ENCODE measurements around the gene NCLN. TPM values are rescaled to one million over a fixed set of nuclear protein-coding genes. Genes with fewer than 3 reads are reported as not detected.
"Not testable (repeated sequence)": the region's sequence is repeated elsewhere in the genome, so short reads cannot be mapped to it uniquely, and the experiment has no call there.

Gene NCLN
- total RNA-seq, 2 donors from 2014 or later: 77.3 to 113 TPM

DNA sequence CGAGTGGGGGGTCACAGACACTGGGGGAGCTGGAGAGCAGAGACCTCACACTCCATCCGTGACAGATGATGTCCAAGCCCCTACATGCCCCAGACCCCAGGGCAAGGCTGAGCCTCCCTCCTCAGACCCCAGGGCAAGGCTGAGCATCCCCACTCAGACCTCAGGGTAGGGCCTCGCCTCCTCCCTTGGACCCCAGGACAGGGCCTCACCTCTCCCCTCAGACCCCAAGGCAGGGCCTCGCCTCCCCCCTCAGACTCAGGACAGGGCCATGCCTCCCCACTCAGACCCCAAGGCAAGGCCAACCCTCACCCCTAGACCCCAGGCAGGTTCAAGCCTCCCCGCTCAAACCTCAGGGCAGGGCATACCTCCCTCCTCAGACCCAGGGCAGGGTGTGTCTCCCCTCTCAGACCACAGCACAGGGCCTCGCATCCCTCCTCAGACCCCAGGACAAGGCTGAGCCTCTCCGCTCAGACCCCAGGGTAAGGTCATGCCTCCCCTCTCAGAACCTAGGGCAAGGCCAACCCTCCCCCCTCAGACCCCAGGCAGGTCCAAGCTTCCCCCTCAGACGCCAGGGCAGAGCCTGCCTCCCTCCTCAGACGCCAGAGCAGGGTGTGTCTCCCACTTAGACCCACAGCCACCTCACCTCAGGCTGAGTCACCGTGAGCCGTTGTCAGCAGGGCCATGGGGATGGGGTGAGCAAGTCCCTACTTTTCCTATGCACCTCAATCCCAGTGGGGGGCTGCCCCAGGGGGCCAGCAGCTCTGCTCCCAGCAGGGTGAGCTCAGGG lies 8.8 kb upstream of the NCLN start:
- intact Hi-C loops (cut with DNase I, micrococcal nuclease): no loop called here

DNA sequence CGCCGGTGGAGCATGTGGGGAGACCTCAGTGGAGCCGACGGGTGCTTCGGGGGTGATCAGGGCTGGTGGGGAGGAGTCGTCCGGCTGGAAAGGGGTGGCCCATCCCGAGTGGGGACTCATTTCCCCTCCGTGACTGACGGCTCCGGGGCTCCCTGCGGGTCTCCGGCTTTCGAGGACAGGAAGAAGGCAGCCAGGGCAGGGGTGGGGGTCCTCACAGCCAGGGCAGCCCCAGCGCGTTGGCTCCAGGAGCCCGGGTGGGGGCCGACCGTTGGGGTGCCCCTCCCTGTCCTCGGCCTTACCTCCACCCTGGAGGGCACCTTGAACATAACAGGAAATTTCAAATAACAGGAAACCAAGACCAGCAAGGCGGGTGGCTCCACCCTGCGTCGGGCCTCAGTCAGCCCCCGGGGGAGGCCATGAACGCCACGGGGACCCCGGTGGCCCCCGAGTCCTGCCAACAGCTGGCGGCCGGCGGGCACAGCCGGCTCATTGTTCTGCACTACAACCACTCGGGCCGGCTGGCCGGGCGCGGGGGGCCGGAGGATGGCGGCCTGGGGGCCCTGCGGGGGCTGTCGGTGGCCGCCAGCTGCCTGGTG lies 7.3 kb upstream of the NCLN start, which contains the start of gene S1PR4:
Gene S1PR4, plus strand, starts transcription at position 393 of the 596 bp plus-strand sequence. Its CDS starts 24 bp downstream, at position 417.
- DNase-seq: no peak
- ATAC-seq: no peak
- intact Hi-C loops (cut with DNase I, micrococcal nuclease): no loop called here

More for the DNA sequence above, 8.8 kb upstream of the NCLN start:
- ATAC-seq (peak; percentile 83), DNase-seq (peak in 1 of 2 donors; percentile 85)

DNA sequence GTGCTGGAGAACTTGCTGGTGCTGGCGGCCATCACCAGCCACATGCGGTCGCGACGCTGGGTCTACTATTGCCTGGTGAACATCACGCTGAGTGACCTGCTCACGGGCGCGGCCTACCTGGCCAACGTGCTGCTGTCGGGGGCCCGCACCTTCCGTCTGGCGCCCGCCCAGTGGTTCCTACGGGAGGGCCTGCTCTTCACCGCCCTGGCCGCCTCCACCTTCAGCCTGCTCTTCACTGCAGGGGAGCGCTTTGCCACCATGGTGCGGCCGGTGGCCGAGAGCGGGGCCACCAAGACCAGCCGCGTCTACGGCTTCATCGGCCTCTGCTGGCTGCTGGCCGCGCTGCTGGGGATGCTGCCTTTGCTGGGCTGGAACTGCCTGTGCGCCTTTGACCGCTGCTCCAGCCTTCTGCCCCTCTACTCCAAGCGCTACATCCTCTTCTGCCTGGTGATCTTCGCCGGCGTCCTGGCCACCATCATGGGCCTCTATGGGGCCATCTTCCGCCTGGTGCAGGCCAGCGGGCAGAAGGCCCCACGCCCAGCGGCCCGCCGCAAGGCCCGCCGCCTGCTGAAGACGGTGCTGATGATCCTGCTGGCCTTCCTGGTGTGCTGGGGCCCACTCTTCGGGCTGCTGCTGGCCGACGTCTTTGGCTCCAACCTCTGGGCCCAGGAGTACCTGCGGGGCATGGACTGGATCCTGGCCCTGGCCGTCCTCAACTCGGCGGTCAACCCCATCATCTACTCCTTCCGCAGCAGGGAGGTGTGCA lies 6.6 kb upstream of the NCLN start:
- intact Hi-C loops (cut with DNase I, micrococcal nuclease): no loop called here
- DNase-seq: no peak
- ATAC-seq: no peak

DNA sequence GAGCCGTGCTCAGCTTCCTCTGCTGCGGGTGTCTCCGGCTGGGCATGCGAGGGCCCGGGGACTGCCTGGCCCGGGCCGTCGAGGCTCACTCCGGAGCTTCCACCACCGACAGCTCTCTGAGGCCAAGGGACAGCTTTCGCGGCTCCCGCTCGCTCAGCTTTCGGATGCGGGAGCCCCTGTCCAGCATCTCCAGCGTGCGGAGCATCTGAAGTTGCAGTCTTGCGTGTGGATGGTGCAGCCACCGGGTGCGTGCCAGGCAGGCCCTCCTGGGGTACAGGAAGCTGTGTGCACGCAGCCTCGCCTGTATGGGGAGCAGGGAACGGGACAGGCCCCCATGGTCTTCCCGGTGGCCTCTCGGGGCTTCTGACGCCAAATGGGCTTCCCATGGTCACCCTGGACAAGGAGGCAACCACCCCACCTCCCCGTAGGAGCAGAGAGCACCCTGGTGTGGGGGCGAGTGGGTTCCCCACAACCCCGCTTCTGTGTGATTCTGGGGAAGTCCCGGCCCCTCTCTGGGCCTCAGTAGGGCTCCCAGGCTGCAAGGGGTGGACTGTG lies 5.9 kb upstream of the NCLN start:
- ATAC-seq (no peak), DNase-seq (no peak)
- intact Hi-C loops (cut with DNase I, micrococcal nuclease): no loop called here

DNA sequence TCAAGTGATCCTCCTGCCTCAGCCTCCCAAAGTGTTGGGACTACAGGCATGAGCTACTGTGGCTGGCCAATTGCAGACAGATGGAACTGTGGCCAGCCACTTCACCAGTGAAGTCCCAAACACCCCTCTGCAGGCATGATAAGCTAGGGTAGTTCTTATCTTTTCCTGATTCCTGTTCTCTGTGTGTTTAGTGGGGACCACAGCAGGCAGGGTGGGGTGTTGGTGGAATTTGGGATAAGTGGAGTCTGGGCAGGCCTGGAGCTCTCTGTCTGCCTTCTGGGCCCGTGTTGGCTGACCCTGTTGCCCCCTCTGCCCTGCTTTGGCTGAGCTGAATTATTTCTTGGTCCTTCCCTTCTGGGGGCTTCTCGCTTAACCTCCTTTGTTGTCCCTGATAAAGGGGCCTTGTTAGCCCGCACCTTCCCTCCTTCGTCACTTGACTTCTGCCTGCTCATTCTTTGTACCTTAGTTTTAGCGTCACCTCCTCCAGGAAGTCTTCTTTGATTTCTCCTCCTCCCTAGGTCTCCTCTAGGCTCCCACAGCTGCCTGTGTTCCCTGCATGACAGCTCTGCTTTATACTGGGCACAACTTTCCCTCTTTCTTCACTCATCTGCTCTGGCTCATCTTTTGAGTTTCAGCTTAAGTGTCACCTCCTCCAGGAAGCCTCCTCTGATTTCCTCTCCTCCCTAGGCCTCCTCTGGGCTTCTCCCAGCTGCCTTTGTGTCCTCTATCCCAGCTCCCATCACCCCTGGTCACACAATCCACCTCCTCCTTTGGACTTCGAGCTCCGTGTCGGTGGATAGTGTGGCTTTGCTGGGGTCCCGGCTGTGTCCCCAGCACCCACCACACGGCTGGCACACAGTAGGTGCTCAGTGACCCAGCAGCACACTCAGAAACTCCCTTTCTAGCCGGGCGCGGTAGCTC lies 1.7 kb upstream of the NCLN start:
- ATAC-seq (no peak), DNase-seq (peak in 1 of 2 donors; percentile 18)
- intact Hi-C loops (cut with DNase I, micrococcal nuclease): no loop called here

DNA sequence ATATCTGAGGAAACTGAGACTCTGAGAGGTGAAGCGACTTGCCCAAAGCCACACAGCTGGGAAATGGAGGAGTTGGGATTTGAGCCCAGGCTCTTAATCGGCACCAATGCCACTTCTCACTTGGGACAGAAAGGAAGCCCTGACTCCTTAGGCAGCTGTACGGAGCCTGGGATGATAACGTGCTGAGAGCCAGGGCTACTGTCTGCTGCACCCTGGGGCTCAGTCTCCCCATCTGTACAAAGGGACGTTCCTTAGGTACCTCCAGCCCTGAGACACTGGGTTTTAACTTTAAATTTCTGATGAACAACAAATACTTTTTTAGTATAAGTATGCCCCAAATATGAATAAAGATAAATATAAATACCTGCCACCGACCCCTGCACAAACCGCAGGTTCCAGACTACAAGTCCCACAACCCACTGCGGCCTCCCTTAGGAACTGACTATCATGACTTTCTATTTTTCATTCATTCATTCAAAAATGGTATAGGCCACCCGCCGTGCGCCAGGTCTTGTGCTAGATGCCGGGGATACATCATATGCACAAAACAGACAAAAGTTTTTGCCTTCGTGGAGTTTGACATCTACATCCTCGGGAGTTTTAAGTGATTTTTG lies 776 bp upstream of the NCLN start:
- peak; percentile 21 for ATAC-seq
- DNase-seq: peak in 1 of 2 donors; percentile 82

DNA sequence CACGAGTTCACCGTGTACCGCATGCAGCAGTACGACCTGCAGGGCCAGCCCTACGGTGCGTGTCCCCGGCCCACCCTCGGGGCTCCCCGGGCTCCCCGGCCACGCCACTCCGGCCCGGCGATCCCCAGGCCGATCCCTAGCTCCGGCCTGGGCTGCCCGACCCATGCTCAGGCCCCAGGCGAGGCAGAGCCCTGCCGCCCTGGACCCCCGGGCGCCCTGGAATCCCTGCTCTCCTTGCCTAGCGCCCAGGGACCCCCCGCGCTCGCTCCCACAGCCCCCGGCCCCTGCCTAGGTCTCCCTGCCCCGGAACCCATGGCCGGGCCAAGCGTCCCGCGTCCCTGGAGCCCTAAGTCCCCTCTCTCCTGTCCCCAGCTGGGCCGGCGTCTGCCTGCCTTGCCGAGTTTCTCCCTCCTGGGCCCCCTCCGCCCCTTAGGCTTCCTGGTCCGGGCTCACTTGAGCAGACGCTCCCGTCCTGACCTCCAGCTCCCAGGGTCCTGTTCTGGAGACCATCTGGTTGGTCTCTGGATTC lies 494 bp downstream of the NCLN start:
- intact Hi-C loops (cut with DNase I, micrococcal nuclease): no loop called here
- DNase-seq: peak in 1 of 2 donors; percentile 50
- peak; percentile 17 for ATAC-seq

More for the DNA sequence above, 776 bp upstream of the NCLN start:
- intact Hi-C loops (cut with DNase I, micrococcal nuclease): no loop called here

DNA sequence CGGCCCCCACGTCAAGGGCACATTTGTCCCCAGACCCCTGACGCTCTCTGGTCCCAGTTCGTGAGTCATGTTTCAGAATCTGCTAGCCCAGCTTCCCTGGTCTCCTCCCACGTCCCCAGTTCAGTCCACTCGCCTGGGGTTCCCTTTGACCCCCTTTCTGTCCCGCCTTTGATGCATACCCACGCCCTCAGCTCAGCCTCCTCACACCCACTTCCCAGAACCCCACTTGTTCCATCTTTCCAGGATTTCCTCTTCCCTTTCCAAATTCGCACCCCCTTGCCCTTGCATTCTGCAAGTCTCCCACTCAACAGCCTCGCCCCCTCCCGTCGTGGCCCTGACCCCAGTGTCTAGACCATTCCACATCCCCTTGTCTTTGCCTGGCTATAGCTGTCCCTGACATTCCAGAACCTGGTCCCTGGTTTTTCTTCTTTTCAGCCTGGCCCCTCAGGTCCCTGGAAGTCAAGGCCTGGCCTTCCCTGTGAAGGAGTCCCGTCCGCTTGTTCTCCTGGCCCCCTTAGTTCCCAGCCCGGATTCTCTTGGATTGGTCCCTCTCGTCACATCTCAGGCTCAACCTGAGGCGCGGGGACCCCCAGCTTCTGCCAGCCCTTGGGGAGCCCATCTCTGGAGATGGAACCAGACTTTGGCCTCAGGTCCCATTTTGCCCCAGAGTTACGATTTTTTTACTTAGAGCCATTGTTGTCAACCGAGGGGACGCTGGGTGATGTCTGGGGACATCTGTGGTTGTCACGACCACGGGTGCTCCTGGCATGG lies 1.3 kb downstream of the NCLN start:
- ATAC-seq: no peak
- no peak for DNase-seq
- intact Hi-C loops (cut with DNase I, micrococcal nuclease): no loop called here

DNA sequence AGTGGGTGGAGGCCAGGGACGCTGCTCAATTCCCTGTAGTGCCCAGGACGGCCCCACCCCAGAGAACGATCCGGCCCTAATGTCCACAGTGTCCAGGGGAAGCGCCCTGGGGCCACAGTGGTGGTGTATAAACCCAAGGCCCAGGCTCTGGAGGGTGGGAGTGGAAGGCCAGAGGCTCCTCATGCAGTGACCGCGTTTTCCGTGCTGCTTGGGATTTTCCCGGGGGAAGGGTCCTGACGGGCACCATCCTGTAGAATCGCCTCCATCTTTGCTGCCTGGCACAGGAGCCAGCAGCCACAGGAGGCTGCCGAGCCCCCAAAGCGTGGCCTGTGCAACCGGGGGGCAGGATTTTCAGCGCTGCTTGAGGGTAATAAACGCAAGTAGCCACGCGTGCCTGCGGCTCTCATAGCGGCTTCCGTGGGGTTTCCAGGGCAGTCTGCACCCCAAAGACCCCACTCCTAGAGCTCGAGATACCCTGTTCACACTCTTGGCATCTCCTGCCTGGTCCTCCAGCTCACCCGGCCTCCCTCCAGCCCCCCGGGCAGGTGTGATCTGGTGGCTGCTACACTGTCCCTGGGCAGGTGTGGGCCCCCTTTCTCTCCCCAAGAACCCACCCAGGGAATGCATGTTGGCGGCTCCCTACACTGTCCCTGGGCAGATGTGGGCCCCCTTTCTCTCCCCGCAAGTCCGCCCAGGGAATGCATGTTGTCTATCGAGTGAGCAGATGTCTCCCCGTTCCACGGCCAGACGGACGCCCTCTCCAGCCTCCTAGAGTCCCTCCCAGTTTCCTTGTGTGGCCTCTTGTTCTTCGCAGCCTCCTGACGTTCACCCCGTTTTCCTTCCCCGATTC lies 2.2 kb downstream of the NCLN start:
- intact Hi-C loops (cut with DNase I, micrococcal nuclease): no loop called here
- DNase-seq (no peak), ATAC-seq (no peak)

DNA sequence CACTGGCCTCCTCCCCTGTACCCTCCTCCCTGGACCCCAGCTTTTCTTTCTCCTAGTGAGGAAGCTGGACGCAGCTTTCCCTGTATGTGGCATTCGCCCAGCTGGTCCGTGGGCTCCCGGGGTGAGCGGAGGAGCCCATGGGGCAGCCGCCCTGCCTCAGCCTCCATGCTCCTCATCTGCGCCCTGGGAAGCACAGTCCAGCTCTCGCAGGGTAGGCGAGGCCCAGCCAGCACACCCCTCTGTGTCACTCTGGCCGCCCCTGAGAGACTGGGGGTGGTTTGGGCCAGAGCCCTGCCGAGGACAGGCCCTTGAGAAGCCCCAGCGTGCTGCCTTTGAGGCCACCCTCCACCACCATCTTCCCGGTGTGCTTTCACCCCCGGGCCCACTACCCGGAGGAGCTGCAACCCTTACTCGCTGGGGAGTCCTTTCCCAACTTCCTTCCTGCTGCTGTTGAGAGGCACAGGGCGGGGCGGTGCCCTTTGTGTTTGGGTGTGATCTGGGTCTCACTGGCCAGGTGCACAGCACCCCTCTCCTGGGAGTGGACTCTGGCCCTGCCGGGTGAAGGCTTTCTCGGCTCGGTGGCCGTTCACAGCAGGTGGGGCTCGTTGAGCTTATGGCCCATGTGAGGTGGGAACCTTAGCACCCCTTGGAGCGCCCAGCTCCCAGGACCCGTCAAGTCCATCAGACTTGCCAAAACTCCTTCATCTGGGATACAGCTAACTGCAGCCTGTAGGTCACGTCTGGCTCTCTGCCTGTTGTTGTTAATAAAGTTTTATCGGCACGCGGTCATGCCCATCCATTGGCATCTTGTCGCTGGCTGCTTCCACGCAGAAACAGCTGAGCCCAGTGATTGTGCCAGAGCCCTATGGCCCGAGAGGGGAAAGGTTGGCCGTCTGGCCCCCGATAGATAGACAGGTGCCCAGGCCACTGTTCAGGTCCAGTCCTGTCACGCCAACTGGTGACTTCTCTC lies 3.2 kb downstream of the NCLN start:
- DNase-seq (peak; percentile 89 to 91), ATAC-seq (peak; percentile 68)
- intact Hi-C loops (cut with DNase I, micrococcal nuclease): no loop called here

DNA sequence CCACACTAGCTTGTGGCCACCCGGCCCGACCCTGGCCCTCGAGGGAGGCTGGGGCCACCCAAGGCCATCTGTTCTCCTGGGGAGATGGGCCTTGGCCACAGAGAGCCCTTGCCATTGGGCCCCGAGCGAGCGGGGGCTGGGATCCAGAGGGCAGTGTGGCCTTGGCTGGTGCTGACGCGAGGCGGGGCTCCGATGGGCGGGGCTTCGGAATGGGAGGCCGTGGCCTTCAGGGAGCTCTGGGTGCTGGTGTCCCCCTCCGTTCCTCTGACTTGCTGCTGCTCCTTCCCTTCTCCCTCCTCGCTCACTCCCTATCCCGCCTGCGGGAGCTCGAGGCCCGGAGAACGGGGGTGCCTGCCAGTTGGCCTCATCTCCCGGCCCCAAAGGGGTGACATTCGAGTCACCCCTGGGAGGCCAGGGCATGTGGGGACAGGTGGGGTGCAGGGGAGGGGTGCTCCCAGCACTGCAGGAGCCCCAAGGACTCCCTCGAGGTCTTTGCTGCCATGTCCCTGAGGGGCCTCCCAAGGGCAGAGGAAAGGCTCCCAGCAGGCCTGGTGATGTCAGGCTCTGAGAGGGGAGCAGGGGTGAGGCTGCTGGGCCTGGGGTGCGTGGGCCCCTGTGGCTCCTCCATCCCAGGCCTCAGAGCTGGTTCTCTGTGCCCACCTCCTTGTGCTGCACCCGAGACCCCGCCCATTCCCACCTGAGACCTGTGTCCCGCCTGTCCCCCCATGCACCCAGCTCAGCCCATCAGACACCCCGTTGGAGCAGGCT lies 4.2 kb downstream of the NCLN start:
- no peak for ATAC-seq
- peak in 1 of 2 donors; percentile 67 for DNase-seq
- intact Hi-C loops (cut with DNase I, micrococcal nuclease): no loop called here

DNA sequence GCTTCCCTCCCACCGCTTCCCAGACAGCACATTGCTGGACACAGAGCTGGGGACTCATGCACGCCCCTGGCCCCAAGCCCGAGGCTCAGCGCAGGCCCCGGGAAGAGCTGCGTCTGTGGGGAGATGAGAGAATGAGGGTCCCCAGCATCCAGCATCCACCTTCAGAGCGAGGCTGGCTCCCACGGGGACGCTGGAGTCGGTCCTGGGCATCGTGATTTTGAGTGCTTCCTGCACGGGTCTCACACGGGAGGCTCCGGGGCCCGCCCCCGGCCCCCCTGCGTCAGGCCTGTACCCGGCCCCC lies 4.7 kb downstream of the NCLN start:
- ATAC-seq (no peak), DNase-seq (no peak)
- intact Hi-C loops (cut with DNase I, micrococcal nuclease): no loop called here

DNA sequence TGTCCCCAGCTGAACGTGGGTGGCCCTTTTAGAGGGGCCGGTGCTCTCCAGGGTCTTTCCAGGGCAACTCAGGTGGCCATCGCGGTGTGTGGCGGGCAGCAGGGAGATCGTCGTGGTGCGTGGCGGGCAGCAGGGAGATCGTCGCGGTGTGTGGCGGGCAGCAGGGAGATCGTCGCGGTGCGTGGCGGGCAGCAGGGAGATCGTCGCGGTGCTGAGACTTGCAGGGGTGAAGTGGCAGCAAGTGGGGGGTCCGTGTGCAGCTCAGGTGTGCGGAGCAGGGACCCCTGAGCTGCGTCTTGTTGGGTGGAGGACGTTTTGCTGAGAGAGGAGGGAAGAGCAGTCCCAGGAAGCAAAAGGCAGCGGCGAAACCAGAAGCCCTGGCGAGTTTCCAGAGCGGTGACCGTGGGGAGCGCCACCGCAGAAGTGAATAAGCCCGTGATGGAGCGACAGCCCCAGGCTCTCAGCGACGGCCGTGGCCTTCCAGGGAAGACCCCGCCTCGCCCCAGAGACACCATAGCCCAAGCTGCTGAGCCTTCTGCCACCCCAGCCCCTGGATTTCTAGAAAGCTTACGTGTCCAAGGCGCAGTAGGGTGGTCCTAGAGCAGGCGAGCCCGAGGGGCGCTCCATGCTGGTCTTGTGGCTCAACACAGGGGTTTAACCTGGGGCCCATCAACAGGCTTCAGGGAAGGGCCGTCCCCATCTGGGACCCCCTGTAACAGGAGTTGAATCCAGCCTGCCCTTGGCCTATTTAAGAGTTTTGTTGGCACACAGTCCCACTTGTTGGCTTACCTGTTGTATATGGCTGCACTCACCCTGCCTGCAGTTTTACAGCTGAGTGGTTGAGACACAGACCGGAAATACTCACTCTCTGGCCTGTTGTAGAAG lies 5.4 kb downstream of the NCLN start:
- DNase-seq (no peak), ATAC-seq (no peak)
- intact Hi-C loops (cut with DNase I, micrococcal nuclease): no loop called here

DNA sequence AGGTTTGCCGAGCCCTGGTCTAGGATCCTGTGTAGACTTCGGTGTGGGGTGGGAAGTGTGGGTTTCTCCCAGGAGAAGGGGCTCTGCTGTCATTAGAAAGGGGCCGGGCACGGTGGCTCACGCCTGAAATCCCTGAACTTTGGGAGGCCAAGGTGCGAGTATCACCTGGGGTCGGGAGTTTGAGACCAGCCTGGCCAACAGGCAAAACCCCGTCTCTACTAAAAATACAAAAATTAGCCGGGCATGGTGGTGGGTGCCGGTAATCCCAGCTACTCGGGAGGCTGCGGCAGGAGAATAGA lies 6.0 kb downstream of the NCLN start:
- ATAC-seq; DNase-seq; intact Hi-C loops (cut with DNase I, micrococcal nuclease): not testable (repeated sequence)

All from left colon (tissue), 2 donors.